BLaER1 treated with 17β-estradiol and CSF1 and Interleukin-3, amounts not matched to agents 10 nM and 100 nM (cell line): ENCODE results near the gene CXorf65.

ENCODE experiments used
- H3K27ac ChIP-seq, 11 experiments: shearing (Covaris generic); formaldehyde crosslinking; 2 replicates each; pipeline ENCODE4 v1.8.1; 2022
- H3K27me3 ChIP-seq, 11 experiments: shearing (Covaris generic); formaldehyde crosslinking; 2 replicates each; pipeline ENCODE4 v1.8.1; 2022
- H3K36me3 ChIP-seq, 11 experiments: shearing (Covaris generic); formaldehyde crosslinking; 2 replicates each; pipeline ENCODE4 v1.8.1; 2022
- H3K4me1 ChIP-seq, 10 experiments: shearing (Covaris generic); formaldehyde crosslinking; 2 replicates each; pipeline ENCODE4 v1.8.1; 2022
- H3K4me2 ChIP-seq, 11 experiments: shearing (Covaris generic); formaldehyde crosslinking; 2 replicates each; pipeline ENCODE4 v1.8.1; 2022
- H3K4me3 ChIP-seq, 10 experiments: shearing (Covaris generic); formaldehyde crosslinking; 2 replicates each; pipeline ENCODE4 v1.8.1; 2022
- H3K9ac ChIP-seq, 11 experiments: shearing (Covaris generic); formaldehyde crosslinking; 2 replicates each; pipeline ENCODE4 v1.8.1; 2022
- H3K9me3 ChIP-seq, 11 experiments: shearing (Covaris generic); formaldehyde crosslinking; replicated peaks in 1 of 11; 2 replicates each; pipeline ENCODE4 v1.8.1; 2022
- H4K20me1 ChIP-seq, 11 experiments: shearing (Covaris generic); formaldehyde crosslinking; 2 replicates each; pipeline ENCODE4 v1.8.1; 2022
- Cebpa-rat ChIP-seq, 11 experiments: shearing (Covaris generic); IDR thresholded peaks; 2 replicates each; pipeline ENCODE4 v1.8.1; 2022

CXorf65 gene

GRCh38 chrX:71140440-71140839, 33.9 kb upstream of the CXorf65 start:
- H4K20me1 ChIP-seq: peaks cover 0 to 57% (median 8%) of the 10 kb centered on the region in 11 experiments; a peak in 9 of 22 replicates
- no peak for TF ChIP-seq Cebpa-rat (IDR thresholded peaks at IDR 0.05)
- no peak overlapping the region for H3K9ac ChIP-seq
- H3K4me1 ChIP-seq: peaks cover 0 to 13% (median 2%) of the 10 kb centered on the region in 10 experiments; a peak in 10 of 20 replicates
- peaks cover 42 to 93% (median 80%) of the 10 kb centered on the region in 11 experiments for H3K27me3 ChIP-seq
- H3K9me3 ChIP-seq: no peaks in the 10 kb centered on the region
- no peak overlapping the region for H3K4me2 ChIP-seq
- no peak overlapping the region for H3K27ac ChIP-seq
- peaks cover 43 to 85% (median 60%) of the 10 kb centered on the region in 11 experiments for H3K36me3 ChIP-seq
- no peak overlapping the region for H3K4me3 ChIP-seq

- Histone ChIP-seq H3K4me2 (no peak overlapping the region), H3K4me3 (no peak overlapping the region), H3K9ac (no peak overlapping the region), H3K4me1 (peaks cover 0 to 10% (median 0%) of the 10 kb centered on the region in 10 experiments; a peak in 5 of 20 replicates), H3K9me3 (no peaks in the 10 kb centered on the region), H3K36me3 (peaks cover 72 to 97% (median 89%) of the 10 kb centered on the region in 11 experiments), H3K27ac (no peak overlapping the region), H4K20me1 (peaks cover 0 to 57% (median 13%) of the 10 kb centered on the region in 11 experiments; a peak in 11 of 22 replicates), H3K27me3 (peaks cover 70 to 94% (median 90%) of the 10 kb centered on the region in 11 experiments)
- no peak for TF ChIP-seq Cebpa-rat (IDR thresholded peaks at IDR 0.05)
These were observed 25.0 kb upstream of the CXorf65 start for GRCh38 chrX:71131510-71131909.

GRCh38 chrX:71128915-71129765, 22.6 kb upstream of the CXorf65 start:
- Histone ChIP-seq H3K27me3 (peaks cover 74 to 93% (median 89%) of the 10 kb centered on the region in 11 experiments), H3K36me3 (peaks cover 62 to 93% (median 87%) of the 10 kb centered on the region in 11 experiments), H3K4me1 (peaks cover 0 to 12% (median 0%) of the 10 kb centered on the region in 10 experiments; a peak in 5 of 20 replicates), H3K4me2 (no peak overlapping the region), H4K20me1 (peaks cover 0 to 55% (median 4%) of the 10 kb centered on the region in 11 experiments; a peak in 10 of 22 replicates), H3K4me3 (no peak overlapping the region), H3K9ac (peak overlapping the region in 1 of 11 experiments; percentile 7; a peak in 2 of 22 replicates), H3K27ac (peak overlapping the region in 2 of 11 experiments; percentile 10 to 23; a peak in 1 of 22 replicates), H3K9me3 (no peaks in the 10 kb centered on the region)
- no peak for TF ChIP-seq Cebpa-rat (IDR thresholded peaks at IDR 0.05)

- TF ChIP-seq Cebpa-rat (IDR thresholded peaks at IDR 0.05): no peak
- peaks cover 68 to 94% (median 91%) of the 10 kb centered on the region in 11 experiments for H3K36me3 ChIP-seq
- 0 out of 22 replicates have a peak overlapping the region, but pooled peaks of 1 of the 11 experiments have one; percentile 7 for H3K9ac ChIP-seq
- H4K20me1 ChIP-seq: peaks cover 0 to 55% (median 5%) of the 10 kb centered on the region in 11 experiments; a peak in 10 of 22 replicates
- no peak overlapping the region for H3K4me2 ChIP-seq
- H3K9me3 ChIP-seq: no peaks in the 10 kb centered on the region
- H3K27ac ChIP-seq: no peak overlapping the region
- peaks cover 0 to 12% (median 0%) of the 10 kb centered on the region in 10 experiments; a peak in 5 of 20 replicates for H3K4me1 ChIP-seq
- peaks cover 82 to 100% (median 95%) of the 10 kb centered on the region in 11 experiments for H3K27me3 ChIP-seq
- no peak overlapping the region for H3K4me3 ChIP-seq
These were observed 21.8 kb upstream of the CXorf65 start for GRCh38 chrX:71128166-71128833.

- Histone ChIP-seq H3K9ac (peak overlapping the region; percentile 84 to 92 (median 88)), H3K27me3 (peaks cover 42 to 78% (median 62%) of the 10 kb centered on the region in 11 experiments), H3K9me3 (no peaks in the 10 kb centered on the region; a peak in 2 of 22 replicates), H3K27ac (peak overlapping the region; percentile 80 to 92 (median 86); a peak in 21 of 22 replicates), H3K36me3 (peaks cover 30 to 47% (median 38%) of the 10 kb centered on the region in 11 experiments), H3K4me2 (peak overlapping the region; percentile 70 to 86 (median 81)), H4K20me1 (peaks cover 0 to 9% (median 0%) of the 10 kb centered on the region in 11 experiments; a peak in 4 of 22 replicates), H3K4me3 (peak overlapping the region; percentile 58 to 77 (median 68)), H3K4me1 (peaks cover 9 to 24% (median 19%) of the 10 kb centered on the region in 10 experiments; a peak in 19 of 20 replicates)
- TF ChIP-seq Cebpa-rat (IDR thresholded peaks at IDR 0.05): no peak
These were observed 12.5 kb upstream of the CXorf65 start for GRCh38 chrX:71118985-71119535.

GRCh38 chrX:71118032-71118984, 11.8 kb upstream of the CXorf65 start, which contains the start of gene MED12:
Gene MED12, plus strand, starts transcription at chrX:71118596. Its CDS starts 159 bp downstream, at chrX:71118755.
- Histone ChIP-seq H3K27ac (peak within 1 kb of the TSS; percentile 80 to 92 (median 86)), H3K4me2 (peak within 1 kb of the TSS; percentile 70 to 86 (median 81)), H3K9ac (peak within 1 kb of the TSS; percentile 84 to 92 (median 88)), H3K4me1 (peaks cover 11 to 29% (median 19%) of the 10 kb centered on the region in 10 experiments; a peak in 19 of 20 replicates), H3K27me3 (peaks cover 42 to 78% (median 62%) of the 10 kb centered on the region in 11 experiments), H3K36me3 (peaks cover 22 to 40% (median 30%) of the 10 kb centered on the region in 11 experiments), H3K9me3 (no peaks in the 10 kb centered on the region; a peak in 2 of 22 replicates), H4K20me1 (peaks cover 0 to 9% (median 0%) of the 10 kb centered on the region in 11 experiments; a peak in 4 of 22 replicates), H3K4me3 (peak within 1 kb of the TSS; percentile 58 to 77 (median 68))
- TF ChIP-seq Cebpa-rat (IDR thresholded peaks at IDR 0.05): no peak

GRCh38 chrX:71117358-71117757, 10.8 kb upstream of the CXorf65 start:
- H3K4me2 ChIP-seq: peak overlapping the region; percentile 49 to 80 (median 73); a peak in 21 of 22 replicates
- H3K9ac ChIP-seq: peak overlapping the region in 7 of 11 experiments; percentile 84 to 91 (median 88); a peak in 8 of 22 replicates
- peaks cover 13 to 30% (median 21%) of the 10 kb centered on the region in 11 experiments; a peak in 21 of 22 replicates for H3K36me3 ChIP-seq
- H3K9me3 ChIP-seq: no peaks in the 10 kb centered on the region; a peak in 2 of 22 replicates
- peaks cover 0 to 5% (median 0%) of the 10 kb centered on the region in 11 experiments; a peak in 2 of 22 replicates for H4K20me1 ChIP-seq
- H3K4me1 ChIP-seq: peaks cover 21 to 39% (median 26%) of the 10 kb centered on the region in 10 experiments
- H3K4me3 ChIP-seq: peak overlapping the region in 1 of 10 experiments; percentile 69; a peak in 2 of 20 replicates
- H3K27ac ChIP-seq: peak overlapping the region in 1 of 11 experiments; percentile 88; a peak in 3 of 22 replicates
- peaks cover 41 to 78% (median 62%) of the 10 kb centered on the region in 11 experiments for H3K27me3 ChIP-seq
- TF ChIP-seq Cebpa-rat (IDR thresholded peaks at IDR 0.05): no peak
